CD4-positive, alpha-beta T cell treated with Interleukin-12 subunit alpha and Interleukin-12 subunit beta, for 1 hour (primary cell): ENCODE results near the gene ABCG1.

Experiments
- DNase-seq: peaks from one replicate; pipeline ENCODE4 v3.0.0-alpha.2; 2020

Gene ABCG1

DNA sequence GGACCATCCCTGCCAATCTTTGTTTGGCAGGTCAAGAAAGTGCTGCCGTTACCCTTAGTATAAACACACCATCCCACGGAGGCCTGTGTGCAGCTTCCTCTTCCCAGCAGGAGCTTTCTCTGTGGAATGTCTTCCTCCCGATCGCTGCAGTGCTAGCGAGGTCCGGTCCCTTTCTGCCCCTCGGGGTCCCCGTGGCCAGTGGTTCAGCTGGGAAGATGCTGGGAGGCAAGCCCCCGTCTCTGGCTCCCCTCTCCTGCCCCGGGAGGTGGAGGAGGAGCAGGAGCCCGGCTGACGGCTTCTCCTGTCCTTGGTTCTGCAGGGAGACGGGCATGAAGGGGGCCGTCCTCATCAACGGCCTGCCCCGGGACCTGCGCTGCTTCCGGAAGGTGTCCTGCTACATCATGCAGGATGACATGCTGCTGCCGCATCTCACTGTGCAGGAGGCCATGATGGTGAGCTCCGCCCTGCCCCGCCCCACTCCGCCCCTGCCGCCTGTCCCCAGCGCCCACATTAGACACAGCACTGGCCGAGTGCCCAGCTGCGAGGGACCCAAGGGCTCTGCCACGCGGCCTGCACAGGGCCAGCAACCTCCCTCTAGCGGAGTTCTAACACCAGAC is 54.2 kb downstream of the ABCG1 start:
- no peak for DNase-seq

DNA sequence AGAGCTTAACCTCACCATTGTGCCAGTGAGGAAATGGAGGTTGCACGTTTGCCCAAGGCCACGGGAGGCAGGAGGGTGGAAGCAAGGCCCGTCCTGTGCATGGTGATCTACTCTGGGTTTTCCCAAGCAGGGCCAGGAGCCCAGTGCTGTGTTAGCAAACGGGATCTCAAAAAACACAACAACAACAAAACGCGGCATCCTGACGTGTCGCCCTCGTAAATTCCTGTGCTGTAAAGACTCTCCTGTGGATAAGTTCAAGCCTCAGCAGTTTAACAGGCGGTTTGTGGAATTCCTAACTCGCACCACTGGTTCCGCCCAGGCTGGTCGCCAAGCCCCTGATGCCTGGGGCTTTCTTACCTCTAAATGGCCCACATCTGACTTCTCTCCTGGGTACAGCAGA is 57.1 kb downstream of the ABCG1 start:
- DNase-seq, result no peak

DNA sequence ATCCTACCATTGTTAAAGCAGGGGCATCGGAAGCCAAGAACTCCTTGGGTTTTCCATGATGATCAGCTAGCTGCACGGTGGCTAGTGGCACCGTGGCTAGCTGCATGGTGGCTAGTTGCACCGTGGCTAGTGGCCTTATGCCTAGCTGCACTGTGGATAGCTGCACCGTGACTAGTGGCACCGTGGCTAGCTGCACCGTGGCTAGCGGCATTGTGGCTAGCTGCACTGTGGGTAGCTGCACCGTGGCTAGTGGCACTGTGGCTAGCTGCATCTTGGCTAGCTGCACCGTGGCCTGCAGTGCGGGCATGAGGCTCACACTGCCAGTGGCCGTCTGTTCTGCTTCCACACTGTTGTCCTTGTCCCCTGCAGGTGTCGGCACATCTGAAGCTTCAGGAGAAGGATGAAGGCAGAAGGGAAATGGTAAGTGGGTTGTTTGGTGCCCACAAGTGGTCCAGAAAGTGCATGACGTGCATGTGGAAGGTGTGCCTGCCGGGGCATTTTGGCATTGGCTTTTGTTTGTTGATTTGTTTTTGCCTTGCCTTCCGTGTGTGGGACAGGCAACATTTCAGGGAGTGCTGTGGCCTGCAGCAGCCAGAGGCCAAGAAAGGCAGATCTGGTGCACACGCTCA is 57.7 kb downstream of the ABCG1 start:
- no peak for DNase-seq

DNA sequence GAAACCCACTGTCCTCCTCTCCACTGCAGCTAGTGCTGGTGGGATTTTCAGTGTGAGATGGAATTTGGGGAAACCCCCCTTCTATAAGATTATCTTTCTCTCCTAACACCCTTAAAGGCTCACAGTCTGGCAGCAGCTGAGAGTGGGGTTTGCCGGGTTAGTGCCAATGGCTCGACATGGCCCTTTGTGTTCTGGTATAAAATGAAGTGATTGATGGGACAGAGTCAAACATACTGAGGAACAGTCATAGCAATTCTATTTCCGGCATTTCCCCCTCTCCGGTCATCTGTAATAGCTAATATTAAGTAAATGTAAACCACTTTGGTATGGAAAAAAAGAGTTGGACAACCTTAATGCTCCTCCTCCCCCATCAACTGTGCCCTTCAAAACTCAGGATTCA is 58.7 kb downstream of the ABCG1 start:
- no peak for DNase-seq

DNA sequence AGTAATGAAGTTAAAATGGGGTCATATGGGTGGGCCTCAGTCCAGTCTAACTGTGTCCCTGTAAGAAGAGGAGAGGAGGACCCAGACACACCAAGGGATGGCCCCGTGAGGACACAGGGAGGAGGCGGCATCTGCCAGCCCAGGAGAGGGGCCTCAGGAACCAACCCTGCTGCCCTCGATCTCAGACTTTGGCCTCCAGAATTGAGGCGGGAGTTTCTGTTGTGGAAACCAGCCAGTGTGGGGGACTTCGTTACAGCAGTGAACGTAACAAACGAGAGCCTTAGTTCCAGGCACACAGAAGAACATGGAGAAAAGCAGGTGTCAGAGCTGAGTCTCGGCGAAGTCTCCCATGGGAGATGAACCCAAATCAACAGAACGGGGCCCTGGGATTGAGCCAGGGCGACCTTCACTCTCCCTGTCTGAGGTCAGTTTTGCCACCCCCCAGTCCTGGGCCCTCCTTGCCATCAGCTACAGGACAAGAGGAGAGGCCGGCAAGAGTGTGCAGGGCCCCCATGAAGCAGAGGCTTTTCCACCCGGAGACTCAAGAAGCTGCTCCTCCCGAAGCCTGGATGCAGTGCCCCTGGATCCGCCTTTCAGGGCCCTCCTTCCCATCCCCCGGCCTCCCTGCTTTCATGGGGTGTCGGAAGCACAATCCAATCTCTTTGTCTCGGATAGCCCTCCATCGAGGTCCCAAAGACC is 59.7 kb downstream of the ABCG1 start:
- DNase-seq, result no peak

DNA sequence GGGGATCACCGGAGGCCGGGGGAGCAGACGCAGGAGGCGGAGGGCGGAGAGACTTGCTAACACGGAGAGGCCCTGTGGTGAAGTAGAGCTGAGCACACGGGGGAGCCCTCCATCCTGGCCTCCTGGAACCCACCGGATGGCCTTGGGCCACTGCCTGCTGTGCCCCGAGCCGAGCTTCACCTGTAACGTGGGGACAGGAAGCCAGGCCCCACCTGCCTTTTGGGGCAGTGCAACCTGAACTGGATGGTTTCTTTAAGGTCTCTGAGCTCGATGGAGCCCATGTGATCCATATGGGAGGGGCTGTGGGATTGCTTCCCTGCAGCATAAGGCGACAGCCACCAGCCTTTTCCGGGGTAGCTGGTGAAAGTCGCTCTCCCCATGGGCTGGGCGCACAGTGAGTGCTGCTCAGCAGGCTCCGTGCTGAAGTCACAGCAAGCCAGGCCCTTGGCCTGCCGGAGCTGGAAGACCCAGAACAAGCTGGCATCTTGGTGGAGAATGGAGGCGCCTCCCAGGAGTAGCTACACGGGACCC is 60.5 kb downstream of the ABCG1 start:
- no peak for DNase-seq

DNA sequence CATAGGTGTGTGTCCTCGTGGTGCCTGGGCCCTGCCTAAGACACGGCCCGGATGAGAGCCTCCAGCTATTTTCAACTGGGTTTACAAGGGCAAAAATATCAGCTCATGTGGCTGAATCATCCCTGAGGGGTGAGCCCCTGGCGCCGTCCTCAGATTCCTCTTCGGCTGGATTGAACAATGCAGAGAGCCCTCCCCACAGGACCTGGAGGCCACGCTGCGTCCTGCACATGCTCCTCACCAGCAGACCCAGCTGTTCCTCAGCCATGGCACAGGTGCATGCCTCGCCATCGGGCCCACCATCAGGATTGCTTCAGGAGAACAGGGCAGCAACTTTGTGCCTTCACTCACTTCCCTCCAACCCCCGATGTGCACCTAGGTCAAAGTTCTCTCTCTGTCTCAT is 60.9 kb downstream of the ABCG1 start:
- DNase-seq, result no peak

DNA sequence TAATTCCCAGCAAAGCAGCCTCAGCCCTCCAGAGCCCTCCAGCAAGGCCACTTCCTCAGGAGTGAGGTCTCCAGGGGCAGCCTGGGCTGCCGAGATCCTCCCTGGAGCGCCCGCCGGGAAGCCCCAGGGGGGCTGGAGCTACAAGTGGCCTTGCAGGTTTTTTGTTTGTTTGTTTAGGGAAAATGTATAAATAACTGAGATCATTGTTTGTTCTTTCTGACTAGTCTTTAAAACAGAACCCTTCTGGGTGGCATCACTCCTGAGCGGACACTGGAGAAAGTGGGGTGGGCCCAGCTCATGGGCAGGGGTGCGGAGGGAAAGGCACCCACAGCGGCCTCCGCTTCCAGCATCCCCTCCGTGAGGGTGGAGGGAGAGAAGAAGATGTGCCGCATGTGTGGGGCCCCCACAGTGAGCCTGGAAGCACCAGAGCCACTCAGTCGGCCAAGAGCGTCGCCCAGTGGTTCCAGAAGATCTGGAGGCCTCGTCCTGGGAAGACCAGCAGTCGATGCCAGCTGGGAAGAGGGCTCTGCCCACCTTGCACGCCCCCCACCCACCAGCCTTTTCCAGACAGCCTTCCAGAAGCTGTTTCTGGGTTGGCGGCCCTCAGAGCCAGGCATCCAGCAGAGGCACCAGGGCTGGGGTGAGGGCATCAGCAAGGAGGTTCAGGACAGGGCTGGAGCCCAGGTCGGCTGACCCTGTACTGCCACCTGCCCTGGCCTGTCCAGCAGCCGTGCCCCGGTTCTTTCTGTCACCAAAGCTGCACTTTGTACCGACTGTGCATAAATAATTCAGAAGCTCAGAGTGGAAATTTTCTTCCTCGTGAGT is 61.6 kb downstream of the ABCG1 start:
- no peak for DNase-seq

DNA sequence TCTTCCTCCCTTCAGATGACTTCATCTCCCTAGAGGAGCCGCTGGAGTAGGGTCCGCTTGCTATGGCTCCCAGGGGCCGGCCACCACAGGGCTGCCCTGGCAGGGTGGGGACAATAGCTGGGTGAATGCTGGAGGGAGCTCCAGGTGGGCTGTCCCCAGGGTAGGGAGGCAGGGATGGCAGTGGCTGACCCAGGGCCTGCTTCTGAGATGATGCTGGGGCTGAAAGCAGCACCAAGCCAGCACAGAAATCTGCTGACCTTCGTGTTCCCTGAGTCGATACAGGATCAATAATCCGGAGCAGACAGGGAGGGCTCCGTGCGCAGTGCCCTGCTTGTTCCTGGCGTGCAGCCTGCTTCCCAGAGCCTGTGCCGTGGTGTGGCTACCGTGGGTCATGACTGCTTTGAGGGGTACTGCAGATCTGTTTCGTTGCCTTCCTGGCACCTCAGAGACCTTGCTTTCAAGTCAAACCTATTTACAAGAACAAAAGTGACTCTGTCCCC is 62.3 kb downstream of the ABCG1 start:
- no peak for DNase-seq

DNA sequence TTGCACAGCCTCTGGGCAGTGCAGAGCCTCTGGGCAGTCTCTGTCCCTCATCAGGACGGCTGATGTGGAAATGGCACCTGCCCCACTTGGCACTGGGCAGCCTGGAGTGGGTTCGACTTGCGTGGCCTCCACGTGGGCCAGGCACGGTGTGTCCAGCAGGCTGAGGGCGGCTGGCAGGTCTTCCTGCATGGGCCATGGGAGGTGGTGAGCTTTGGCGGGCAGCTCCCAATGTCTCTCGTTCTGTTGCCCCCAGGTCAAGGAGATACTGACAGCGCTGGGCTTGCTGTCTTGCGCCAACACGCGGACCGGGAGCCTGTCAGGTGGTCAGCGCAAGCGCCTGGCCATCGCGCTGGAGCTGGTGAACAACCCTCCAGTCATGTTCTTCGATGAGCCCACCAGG is 63.1 kb downstream of the ABCG1 start:
- no peak for DNase-seq

DNA sequence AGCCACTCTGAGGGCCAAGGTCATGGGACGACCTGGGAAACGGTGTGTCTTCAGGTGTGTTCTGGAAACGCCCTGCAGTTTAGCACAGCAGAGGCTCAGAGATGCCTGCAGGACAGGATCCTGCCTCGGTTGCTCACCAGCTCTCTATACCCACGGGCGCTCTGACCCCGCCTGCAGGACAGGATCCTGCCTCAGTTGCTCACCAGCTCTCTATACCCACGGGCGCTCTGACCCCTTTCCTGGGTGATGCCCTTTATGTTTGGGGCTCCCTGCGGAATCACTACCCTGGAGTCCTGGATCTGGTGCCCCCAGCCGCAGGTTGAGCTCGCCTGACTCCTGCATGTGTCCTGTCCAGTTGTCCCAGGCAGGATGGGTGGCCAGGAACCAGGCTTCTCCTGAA is 63.8 kb downstream of the ABCG1 start:
- no peak for DNase-seq

DNA sequence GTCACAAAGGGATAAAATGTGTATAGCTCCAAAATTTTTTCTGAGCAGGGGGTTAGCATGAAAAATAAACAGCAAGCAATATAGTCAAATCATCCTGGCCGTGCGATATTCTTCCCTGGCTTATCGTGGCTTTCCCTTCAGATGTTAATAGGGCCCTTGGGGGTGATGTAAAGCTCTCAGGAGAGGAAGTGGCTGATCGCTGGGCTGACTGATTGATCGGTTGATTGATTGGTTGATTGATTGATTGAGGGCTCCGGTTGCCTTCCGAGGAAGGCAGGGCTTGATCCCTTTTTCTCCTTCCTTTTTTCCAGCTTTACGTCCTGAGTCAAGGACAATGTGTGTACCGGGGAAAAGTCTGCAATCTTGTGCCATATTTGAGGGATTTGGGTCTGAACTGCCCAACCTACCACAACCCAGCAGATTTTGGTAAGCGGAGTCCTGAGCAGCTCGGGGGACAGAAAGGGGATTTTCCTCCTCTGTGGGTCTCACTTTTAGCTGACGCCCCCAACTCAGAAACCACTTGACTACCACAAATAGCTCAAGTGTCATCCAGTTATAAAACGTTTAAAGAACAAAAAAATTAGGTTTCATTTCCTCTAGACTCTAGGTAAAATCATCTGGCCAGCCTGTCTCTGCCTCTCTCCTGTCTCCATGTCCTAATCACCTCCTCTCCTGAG is 66.8 kb downstream of the ABCG1 start:
- DNase-seq, result no peak

DNA sequence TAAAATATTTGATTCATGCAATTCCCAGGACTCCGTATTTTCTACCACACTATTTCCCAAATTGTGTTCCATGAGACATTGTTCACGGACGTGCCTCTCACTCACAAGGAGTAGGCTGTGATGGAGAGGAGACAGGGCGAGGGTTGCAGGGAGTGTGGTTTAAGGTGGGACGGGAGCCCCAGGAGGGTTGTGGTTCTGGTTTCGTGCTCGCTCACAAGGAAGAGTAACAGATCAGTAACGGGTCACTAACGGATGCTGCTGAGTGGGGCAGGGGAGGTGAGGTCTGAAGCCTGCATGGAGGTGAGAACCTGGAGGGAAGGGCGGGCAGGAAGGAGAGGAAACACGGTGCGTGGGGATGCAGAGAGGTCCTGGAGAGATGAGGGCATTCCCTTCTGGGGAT is 67.5 kb downstream of the ABCG1 start:
- DNase-seq, result no peak

DNA sequence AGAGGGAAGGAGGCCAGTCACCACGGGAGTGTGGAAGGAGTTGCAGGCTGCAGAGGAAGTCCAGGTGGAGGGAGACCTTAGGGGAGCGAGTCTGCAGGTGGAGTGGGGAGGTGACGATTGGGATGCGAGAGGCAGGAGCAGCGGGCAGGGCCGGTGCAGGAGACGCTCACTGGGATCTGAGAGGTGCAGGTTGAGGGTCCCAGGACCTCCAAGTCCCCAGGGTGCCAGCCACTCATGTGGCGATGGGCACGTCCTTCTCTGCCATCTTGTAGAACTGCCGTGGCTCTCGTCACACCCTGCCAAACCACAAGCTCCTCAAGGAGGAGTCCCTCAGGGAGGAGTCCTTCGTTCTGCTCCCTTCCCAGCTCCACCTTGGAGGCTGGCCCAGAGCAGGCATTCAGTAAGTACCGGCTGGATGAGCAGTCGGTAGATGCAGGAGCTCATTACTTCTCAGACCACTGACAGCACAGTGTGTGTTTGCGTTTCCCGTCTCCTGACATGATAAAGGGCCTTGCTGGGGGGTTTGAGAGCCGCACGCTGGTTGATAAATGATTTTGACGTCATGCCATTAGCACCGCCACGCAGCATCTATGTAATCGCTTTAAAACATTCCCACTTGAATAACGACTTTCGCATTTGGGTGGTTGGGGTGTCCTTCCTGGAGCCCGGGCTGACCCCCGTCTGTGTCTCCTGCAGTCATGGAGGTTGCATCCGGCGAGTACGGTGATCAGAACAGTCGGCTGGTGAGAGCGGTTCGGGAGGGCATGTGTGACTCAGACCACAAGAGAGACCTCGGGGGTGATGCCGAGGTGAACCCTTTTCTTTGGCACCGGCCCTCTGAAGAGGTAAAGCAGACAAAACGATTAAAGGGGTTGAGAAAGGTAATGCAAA is 68.5 kb downstream of the ABCG1 start:
- no peak for DNase-seq

DNA sequence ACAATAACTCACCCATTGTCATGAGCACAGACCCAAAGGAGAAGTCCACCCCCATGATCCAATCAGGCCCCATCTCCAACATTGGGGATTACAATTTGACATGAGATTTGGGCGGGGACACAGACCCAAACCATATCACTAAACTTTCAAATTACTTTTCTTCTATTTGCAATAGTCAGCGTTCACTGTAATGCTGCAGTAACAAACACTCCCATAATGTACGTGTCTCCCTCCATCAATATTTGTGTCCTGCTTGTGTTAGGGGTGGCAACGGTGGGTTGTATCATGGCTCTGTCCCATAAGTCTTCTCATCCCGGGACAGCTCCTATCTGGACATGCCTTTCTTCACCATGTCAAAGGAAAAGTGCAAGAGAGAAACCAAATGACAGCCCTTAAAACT is 70.0 kb downstream of the ABCG1 start:
- no peak for DNase-seq

DNA sequence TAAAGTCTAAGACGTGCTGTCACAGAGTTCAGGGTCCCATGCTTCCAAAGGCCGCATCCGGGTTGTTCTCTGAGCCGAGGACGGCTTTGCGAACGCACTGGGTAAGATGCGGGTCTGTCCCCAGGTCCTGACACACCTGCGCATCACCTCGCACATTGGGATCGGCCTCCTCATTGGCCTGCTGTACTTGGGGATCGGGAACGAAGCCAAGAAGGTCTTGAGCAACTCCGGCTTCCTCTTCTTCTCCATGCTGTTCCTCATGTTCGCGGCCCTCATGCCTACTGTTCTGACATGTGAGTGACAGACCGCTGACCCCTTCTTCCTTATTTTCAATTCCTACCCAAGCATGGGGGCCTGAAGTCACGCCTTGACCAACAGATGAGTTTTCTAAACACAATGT is 71.0 kb downstream of the ABCG1 start:
- DNase-seq, result no peak

DNA sequence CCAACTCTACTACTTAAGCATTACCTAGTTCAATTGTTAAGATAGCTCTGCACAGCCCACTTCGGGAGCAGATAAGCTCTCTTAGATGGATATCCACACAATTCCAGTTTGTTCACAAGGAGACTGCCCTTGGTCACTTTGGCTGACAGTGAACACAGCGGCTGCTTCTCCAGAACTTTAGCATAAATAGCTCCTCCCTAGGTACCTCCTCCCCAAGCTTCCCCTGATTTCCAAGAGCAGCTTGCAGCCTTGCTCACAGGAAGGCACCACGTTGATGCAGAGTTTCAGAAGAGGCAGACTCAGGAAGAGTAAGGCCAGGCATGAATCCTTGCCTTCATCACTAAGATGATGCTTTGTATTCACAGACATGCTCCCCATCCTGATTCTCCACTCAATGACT is 71.6 kb downstream of the ABCG1 start:
- no peak for DNase-seq

DNA sequence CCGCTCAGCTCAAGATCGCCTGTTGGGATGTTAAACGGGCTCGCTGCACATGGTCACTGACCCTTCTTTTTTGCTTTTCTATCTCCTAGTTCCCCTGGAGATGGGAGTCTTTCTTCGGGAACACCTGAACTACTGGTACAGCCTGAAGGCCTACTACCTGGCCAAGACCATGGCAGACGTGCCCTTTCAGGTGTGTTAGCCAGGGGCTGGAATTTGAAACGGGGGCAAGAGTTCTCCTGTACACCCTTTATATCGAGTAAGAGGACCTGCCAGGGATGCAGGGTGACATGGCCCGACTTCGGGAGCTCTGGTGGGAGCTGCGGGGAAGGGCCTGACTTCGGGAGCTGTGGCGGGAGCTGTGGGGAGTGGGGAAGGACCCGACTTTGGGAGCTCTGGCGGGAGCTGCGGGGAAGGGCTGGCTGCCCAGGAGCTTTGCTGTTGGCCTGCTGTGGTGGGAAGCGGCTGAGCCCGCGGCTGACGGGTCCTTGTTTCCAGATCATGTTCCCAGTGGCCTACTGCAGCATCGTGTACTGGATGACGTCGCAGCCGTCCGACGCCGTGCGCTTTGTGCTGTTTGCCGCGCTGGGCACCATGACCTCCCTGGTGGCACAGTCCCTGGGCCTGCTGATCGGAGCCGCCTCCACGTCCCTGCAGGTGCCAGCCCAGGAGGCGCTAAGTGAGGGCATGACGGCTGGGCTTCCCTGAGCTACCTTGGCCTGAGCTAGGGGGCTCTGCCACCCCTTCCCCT is 72.2 kb downstream of the ABCG1 start:
- DNase-seq, result no peak

DNA sequence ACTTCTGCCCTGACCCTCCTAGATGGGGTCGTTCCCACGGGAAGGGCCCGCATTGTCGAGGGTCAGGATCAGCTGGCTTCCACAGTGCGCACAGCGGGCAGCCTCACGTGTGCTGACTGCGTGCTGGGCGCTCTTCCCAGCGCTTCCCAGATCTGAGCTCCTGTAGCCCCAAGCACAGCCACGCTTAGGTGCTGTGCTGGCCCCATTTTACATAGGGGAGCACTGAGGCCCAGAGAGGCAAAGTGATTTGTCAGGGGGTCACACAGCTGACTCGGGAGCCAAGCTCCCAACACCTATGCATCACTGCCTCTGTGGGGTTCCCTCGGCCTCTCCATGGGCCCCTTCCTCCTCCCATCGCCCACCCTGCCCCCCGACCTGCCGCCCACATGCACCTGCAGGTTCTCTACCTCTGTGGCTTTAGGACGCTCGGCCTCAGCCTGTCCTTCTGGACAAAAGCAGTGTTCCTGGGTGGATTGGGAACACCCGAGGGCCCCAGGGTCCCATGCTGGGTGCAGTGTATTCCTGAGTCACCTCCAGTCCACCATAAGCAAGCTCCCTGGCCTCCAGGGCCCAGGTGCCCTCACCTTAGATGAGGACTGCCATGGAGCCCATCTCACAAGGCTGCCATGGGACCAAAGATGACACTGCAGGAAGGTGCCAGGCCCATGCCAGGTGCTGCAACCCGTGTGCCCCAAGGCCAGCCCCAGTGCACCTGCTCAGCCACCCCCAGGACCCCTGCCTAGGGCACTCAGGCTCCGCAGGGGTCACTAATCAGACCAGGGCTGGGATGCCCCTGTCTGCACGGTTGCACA is 73.0 kb downstream of the ABCG1 start:
- no peak for DNase-seq
